Suprapubic skin (tissue), 4 donors: ENCODE data around the gene CALCOCO2. TPM values are rescaled to one million over a fixed set of nuclear protein-coding genes. Genes with fewer than 3 reads are reported as not detected.

Source experiments
- DNase-seq, 2 donors: peaks; one replicate each; pipeline ENCODE4 v3.0.0-alpha.2; 2019; ENCODE audit warnings: low spot score in 2 of 2
- H3K27ac ChIP-seq: fragments of 200-600 bp; sonication (generic); one replicate; pipeline ENCODE4 v1.5.1; 2019
- H3K27me3 ChIP-seq: fragments of 200-600 bp; sonication (generic); one replicate; pipeline ENCODE4 v1.5.1; 2019
- H3K36me3 ChIP-seq: fragments of 200-600 bp; sonication (generic); one replicate; pipeline ENCODE4 v1.5.1; 2019
- H3K4me1 ChIP-seq: fragments of 200-600 bp; sonication (generic); one replicate; pipeline ENCODE4 v1.5.1; 2019
- H3K4me3 ChIP-seq: fragments of 200-600 bp; sonication (generic); one replicate; pipeline ENCODE4 v1.5.1; 2019; ENCODE audit warnings: mild to moderate bottlenecking
- H3K9me3 ChIP-seq: fragments of 200-600 bp; sonication (generic); one replicate; pipeline ENCODE4 v1.5.1; 2019
- CTCF ChIP-seq, 2 donors: fragments of 200-600 bp in 1 of 2; fragments of 450-650 bp in 1 of 2; sonication (generic) in 1 of 2; IDR thresholded peaks; one replicate each; pipeline ENCODE4 v1.5.1; 2016 to 2019; ENCODE audit warnings: antibody characterized with exemption in 2 of 2, mild to moderate bottlenecking in 1 of 2, moderate library complexity in 1 of 2
- EP300 ChIP-seq: sonication (generic); formaldehyde crosslinking; IDR thresholded peaks from one replicate; pipeline ENCODE4 v1.6.1; 2017; ENCODE audit warnings: antibody characterized with exemption
- POLR2A ChIP-seq, 2 donors: fragments of 450-650 bp; IDR thresholded peaks; one replicate each; pipeline ENCODE4 v1.6.1; 2017; ENCODE audit warnings: antibody characterized with exemption in 2 of 2, mild to moderate bottlenecking in 2 of 2, moderate library complexity in 2 of 2
- POLR2AphosphoS5 ChIP-seq, 3 donors: sonication (generic); formaldehyde crosslinking; IDR thresholded peaks; one replicate each; pipeline ENCODE4 v1.6.1; 2017; ENCODE audit warnings: antibody characterized with exemption in 3 of 3
- WGBS: methylation state at CpG from one replicate; pipeline ENCODE4 v1.1.5; 2018; 5-methylcytosine and 5-hydroxymethylcytosine counted together
- total RNA-seq, 4 donors: library from RNA; depleted of rRNA; stranded (reverse); fragments of >200 nt; gene quantifications; one replicate each; pipeline ENCODE4 v1.1.0, GENCODE V29; 2016

CALCOCO2 gene
- total RNA-seq, 4 donors from 2014 or later: 87.2 to 133 (median 102) TPM

GRCh38 chr17:48804936-48805411 lies 25.9 kb upstream of the CALCOCO2 start:
- H3K36me3 ChIP-seq: no peaks in the 10 kb centered on the region
- H3K9me3 ChIP-seq: no peaks in the 10 kb centered on the region
- peak in 1 of 2 donors; percentile 71 for DNase-seq
- H3K4me3 ChIP-seq: no peak overlapping the region
- TF ChIP-seq POLR2AphosphoS5 (IDR thresholded peaks at IDR 0.05) (no peak), CTCF (IDR thresholded peaks at IDR 0.05) (peak; percentile 86 to 89), EP300 (no peak), POLR2A (IDR thresholded peaks at IDR 0.05) (no peak)
- H3K27me3 ChIP-seq: peaks cover 7% of the 10 kb centered on the region
- H3K4me1 ChIP-seq: peaks cover 8% of the 10 kb centered on the region
- WGBS: 10% methylated on average over 7 of the region's 9 CpGs
- H3K27ac ChIP-seq: no peak overlapping the region

GRCh38 chr17:48809182-48809581 lies 21.7 kb upstream of the CALCOCO2 start:
- Histone ChIP-seq H3K9me3 (no peaks in the 10 kb centered on the region), H3K27ac (no peak overlapping the region), H3K27me3 (peaks cover 16% of the 10 kb centered on the region), H3K36me3 (no peaks in the 10 kb centered on the region), H3K4me1 (no peaks in the 10 kb centered on the region), H3K4me3 (no peak overlapping the region)
- no peak for DNase-seq
- WGBS: 60% methylated on average over 1 of the region's 4 CpGs
- TF ChIP-seq EP300: no peak
- no peak for TF ChIP-seq POLR2AphosphoS5 (IDR thresholded peaks at IDR 0.05)
- no peak for TF ChIP-seq POLR2A (IDR thresholded peaks at IDR 0.05)
- no peak for TF ChIP-seq CTCF (IDR thresholded peaks at IDR 0.05)

GRCh38 chr17:48812001-48812400 lies 18.8 kb upstream of the CALCOCO2 start:
- peaks cover 7% of the 10 kb centered on the region for H3K4me1 ChIP-seq
- peaks cover 9% of the 10 kb centered on the region for H3K27me3 ChIP-seq
- WGBS: 65% methylated on average over 3 of the region's 3 CpGs
- H3K27ac ChIP-seq: no peak overlapping the region
- H3K4me3 ChIP-seq: no peak overlapping the region
- DNase-seq: no peak
- TF ChIP-seq CTCF (IDR thresholded peaks at IDR 0.05): no peak
- no peaks in the 10 kb centered on the region for H3K9me3 ChIP-seq
- no peaks in the 10 kb centered on the region for H3K36me3 ChIP-seq

- Histone ChIP-seq H3K27me3 (peaks cover 9% of the 10 kb centered on the region), H3K36me3 (no peaks in the 10 kb centered on the region), H3K4me3 (no peak overlapping the region), H3K27ac (no peak overlapping the region), H3K9me3 (no peaks in the 10 kb centered on the region), H3K4me1 (peaks cover 16% of the 10 kb centered on the region)
- 30% methylated on average over 7 of the region's 7 CpGs for WGBS
- no peak for DNase-seq
- TF ChIP-seq EP300 (no peak), CTCF (IDR thresholded peaks at IDR 0.05) (peak; percentile 42 to 64)
Measured at GRCh38 chr17:48814504-48814903, 16.3 kb upstream of the CALCOCO2 start.

GRCh38 chr17:48815311-48815710 lies 15.5 kb upstream of the CALCOCO2 start:
- H3K36me3 ChIP-seq: no peaks in the 10 kb centered on the region
- 54% methylated on average over 3 of the region's 3 CpGs for WGBS
- H3K4me1 ChIP-seq: peaks cover 16% of the 10 kb centered on the region
- no peaks in the 10 kb centered on the region for H3K9me3 ChIP-seq
- H3K4me3 ChIP-seq: no peak overlapping the region
- TF ChIP-seq POLR2A (IDR thresholded peaks at IDR 0.05): no peak
- TF ChIP-seq POLR2AphosphoS5 (IDR thresholded peaks at IDR 0.05): no peak
- TF ChIP-seq CTCF (IDR thresholded peaks at IDR 0.05): no peak
- no peak for TF ChIP-seq EP300
- peaks cover 9% of the 10 kb centered on the region for H3K27me3 ChIP-seq
- H3K27ac ChIP-seq: no peak overlapping the region
- no peak for DNase-seq
